Fibroblast of lung (primary cell): ENCODE results near the gene FCER2. TPM values are rescaled to one million over a fixed set of nuclear protein-coding genes. Genes with fewer than 3 reads are reported as not detected.

Source experiments
- DNase-seq, 2 donors: peaks; one replicate each; pipeline versions ENCODE4 v3.0.0 to v3.0.0-alpha.2; 2010; ENCODE audit warnings: low read depth in 2 of 2
- H2AFZ ChIP-seq: 2 replicates; pipeline ENCODE4 v1.5.1; 2012; ENCODE audit warnings: low read length, control low read depth, inconsistent platforms
- H3K27ac ChIP-seq: 2 replicates; pipeline ENCODE4 v1.5.1; 2011; ENCODE audit warnings: low read length, control low read depth; ENCODE audit not compliant: insufficient read depth
- H3K27me3 ChIP-seq: 2 replicates; pipeline ENCODE4 v1.5.1; 2011; ENCODE audit warnings: mild to moderate bottlenecking, low read length; ENCODE audit not compliant: control insufficient read depth, insufficient read depth
- H3K36me3 ChIP-seq: 2 replicates; pipeline ENCODE4 v1.5.1; 2011; ENCODE audit warnings: low read length; ENCODE audit not compliant: control insufficient read depth, insufficient read depth
- H3K4me1 ChIP-seq: 2 replicates; pipeline ENCODE4 v1.5.1; 2011; ENCODE audit warnings: low read length; ENCODE audit not compliant: control insufficient read depth, insufficient read depth; ENCODE audit errors: extremely low read depth
- H3K4me2 ChIP-seq: 2 replicates; pipeline ENCODE4 v1.5.1; 2011; ENCODE audit warnings: low read length, control low read depth; ENCODE audit not compliant: insufficient read depth; ENCODE audit errors: extremely low read depth
- H3K4me3 ChIP-seq, 4 experiments: fragments of 200-600 bp in 1 of 4; sonication (generic) in 1 of 4; replicated peaks in 1 of 4; 2 replicates each; pipeline ENCODE4 v1.5.1; 2011 to 2016; ENCODE audit warnings: low read length in 4 of 4, low read depth in 3 of 4, mild to moderate bottlenecking in 3 of 4, control low read depth in 2 of 4, inconsistent platforms in 1 of 4, mixed read lengths in 1 of 4; ENCODE audit not compliant: insufficient read depth in 1 of 4; ENCODE audit errors: control extremely low read depth in 1 of 4
- H3K79me2 ChIP-seq: 2 replicates; pipeline ENCODE4 v1.5.1; 2012; ENCODE audit warnings: mild to moderate bottlenecking, low read length, inconsistent platforms; ENCODE audit not compliant: control insufficient read depth, insufficient read depth
- H3K9ac ChIP-seq: 2 replicates; pipeline ENCODE4 v1.5.1; 2011; ENCODE audit warnings: mild to moderate bottlenecking, low read length, control low read depth; ENCODE audit not compliant: insufficient read depth
- H3K9me3 ChIP-seq: 2 replicates; pipeline ENCODE4 v1.5.1; 2012; ENCODE audit warnings: low read depth, low read length; ENCODE audit not compliant: control insufficient read depth, insufficient read depth
- H4K20me1 ChIP-seq: 2 replicates; pipeline ENCODE4 v1.5.1; 2011; ENCODE audit warnings: low read length; ENCODE audit not compliant: control insufficient read depth, insufficient read depth; ENCODE audit errors: extremely low read depth
- CTCF ChIP-seq, 2 donors: IDR thresholded peaks in 1 of 2; conservative IDR thresholded peaks in 1 of 2; 1 replicate in 1 of 2; 2 replicates in 1 of 2; pipeline ENCODE4 v1.5.1; 2011 to 2012; ENCODE audit warnings: low read length in 2 of 2, control low read depth in 1 of 2, inconsistent platforms in 1 of 2, low read depth in 1 of 2, mild to moderate bottlenecking in 1 of 2
- EZH2 ChIP-seq: IDR thresholded peaks from 2 replicates; pipeline ENCODE4 v1.5.1; 2012; ENCODE audit warnings: low read length, control low read depth, mild to moderate bottlenecking; ENCODE audit errors: missing control alignments
- polyA plus RNA-seq, 2 donors: library from polyadenylated mRNA; depleted of rRNA in 1 of 2; stranded (reverse) in 1 of 2; unstranded in 1 of 2; fragments of >200 nt; gene quantifications; 2 replicates each; pipeline ENCODE4 v1.2.1, GENCODE V29; 2011 to 2012; ENCODE audit warnings: missing spikeins in 1 of 2
- total RNA-seq: library from RNA; depleted of rRNA; stranded (reverse); fragments of >200 nt; gene quantifications from 2 replicates; pipeline ENCODE4 v1.2.1, GENCODE V29; 2014

Gene FCER2
- total and polyA plus RNA-seq, 2 donors (not counting 1 experiment from before 2014, with no cell fraction given), result not detected

DNA sequence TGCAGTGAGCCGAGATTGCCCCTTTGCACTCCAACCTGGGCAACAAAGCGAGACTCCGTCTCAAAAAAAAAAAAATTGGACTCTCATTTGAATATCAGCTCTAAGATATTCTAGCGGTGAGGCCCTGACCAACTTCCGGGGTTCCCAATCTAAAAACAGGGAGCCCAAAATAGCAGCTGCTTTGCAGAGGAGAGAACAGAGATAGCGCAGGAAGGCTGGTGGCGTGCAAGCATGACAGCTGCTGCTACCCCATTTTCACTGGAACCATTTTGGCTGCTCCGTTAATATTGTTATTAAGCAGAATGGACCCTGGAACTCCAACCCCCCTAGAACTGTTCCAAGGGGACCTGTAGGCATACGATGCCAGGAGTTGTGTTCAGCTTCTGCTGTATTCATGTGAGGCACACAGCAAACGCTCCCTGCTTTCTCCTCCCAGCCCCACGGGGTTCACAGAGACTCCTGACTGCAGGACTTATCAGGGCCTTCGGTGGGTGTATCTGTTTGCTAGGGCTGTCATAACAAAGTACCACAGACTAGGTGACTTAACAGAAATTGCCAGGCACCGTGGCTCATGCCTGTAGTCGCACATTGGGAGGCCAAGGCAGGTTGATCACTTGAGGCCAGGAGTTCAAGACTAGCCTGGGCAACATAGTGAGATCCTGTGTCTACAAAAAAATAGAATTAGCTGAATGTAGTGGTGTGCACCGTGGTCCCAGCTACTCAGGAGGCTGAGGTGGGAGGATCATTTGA is 53.5 kb downstream of the FCER2 start:
- no peak for TF ChIP-seq CTCF (conservative IDR thresholded peaks at IDR 0.05 in 1 of 2, IDR thresholded peaks at IDR 0.05 in 1 of 2; ENCODE audit: low read depth in 1 of 2, low read length in 2 of 2)
- TF ChIP-seq EZH2, result no peak
- Histone ChIP-seq H3K4me1 (peaks cover 3% of the 10 kb centered on the region), H3K9ac (no peak overlapping the region), H3K36me3 (no peaks in the 10 kb centered on the region), H3K4me3 (no peak overlapping the region), H3K4me2 (no peak overlapping the region), H4K20me1 (no peaks in the 10 kb centered on the region), H3K9me3 (no peaks in the 10 kb centered on the region), H3K27ac (no peak overlapping the region), H3K27me3 (no peaks in the 10 kb centered on the region), H2AFZ (no peak overlapping the region), H3K79me2 (no peaks in the 10 kb centered on the region)
- no peak for DNase-seq

DNA sequence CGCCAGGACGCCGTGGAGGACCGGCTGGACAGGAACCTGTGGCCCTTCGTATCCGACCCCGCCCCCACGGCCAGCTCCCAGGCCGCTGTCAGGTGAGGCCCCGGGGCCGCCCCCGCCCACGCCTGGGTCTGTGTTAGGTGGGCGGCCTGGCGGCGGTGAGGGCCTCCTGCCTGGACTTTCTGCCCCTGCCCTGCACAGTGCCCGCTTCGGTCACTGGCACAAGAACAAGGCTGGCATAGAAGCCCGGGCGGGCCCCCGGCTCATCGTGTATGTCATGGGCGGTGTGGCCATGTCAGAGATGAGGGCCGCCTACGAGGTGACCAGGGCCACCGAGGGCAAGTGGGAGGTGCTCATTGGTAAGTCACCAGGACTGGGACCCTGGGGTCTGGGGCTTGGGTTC is 54.8 kb downstream of the FCER2 start:
- H4K20me1 ChIP-seq, result no peaks in the 10 kb centered on the region
- peaks cover under 1% of the 10 kb centered on the region for H3K4me1 ChIP-seq
- no peak overlapping the region for H3K4me2 ChIP-seq
- H2AFZ ChIP-seq, result no peak overlapping the region
- no peaks in the 10 kb centered on the region for H3K36me3 ChIP-seq
- DNase-seq, result no peak
- no peaks in the 10 kb centered on the region for H3K9me3 ChIP-seq
- no peaks in the 10 kb centered on the region for H3K79me2 ChIP-seq
- H3K27me3 ChIP-seq, result no peaks in the 10 kb centered on the region
- no peak overlapping the region for H3K27ac ChIP-seq
- no peak overlapping the region for H3K9ac ChIP-seq
- no peak overlapping the region for H3K4me3 ChIP-seq
- TF ChIP-seq CTCF (conservative IDR thresholded peaks at IDR 0.05 in 1 of 2, IDR thresholded peaks at IDR 0.05 in 1 of 2; ENCODE audit: low read depth in 1 of 2, low read length in 2 of 2), result no peak
- TF ChIP-seq EZH2, result no peak

DNA sequence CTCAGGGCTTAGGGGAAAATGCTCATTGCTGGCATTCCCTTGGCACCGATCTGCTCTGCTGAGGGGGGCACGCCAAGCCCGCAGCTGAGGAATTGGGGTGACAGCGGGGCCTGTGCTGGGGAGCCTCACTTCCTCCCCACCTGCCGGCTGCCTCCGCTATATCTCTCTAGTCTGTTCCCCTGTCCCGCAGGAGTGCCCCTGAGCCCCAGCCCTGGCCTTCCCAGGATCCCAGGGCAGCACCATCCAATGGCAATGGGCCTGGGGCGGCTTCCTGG is 55.6 kb downstream of the FCER2 start:
- Histone ChIP-seq H3K9me3 (no peaks in the 10 kb centered on the region), H3K4me1 (no peaks in the 10 kb centered on the region), H4K20me1 (no peaks in the 10 kb centered on the region), H3K79me2 (no peaks in the 10 kb centered on the region), H3K27me3 (no peaks in the 10 kb centered on the region), H2AFZ (no peak overlapping the region), H3K27ac (no peak overlapping the region), H3K36me3 (no peaks in the 10 kb centered on the region), H3K4me3 (no peak overlapping the region), H3K4me2 (no peak overlapping the region), H3K9ac (no peak overlapping the region)
- TF ChIP-seq CTCF (conservative IDR thresholded peaks at IDR 0.05 in 1 of 2, IDR thresholded peaks at IDR 0.05 in 1 of 2; ENCODE audit: low read depth in 1 of 2, low read length in 2 of 2) (no peak), EZH2 (no peak)
- DNase-seq, result no peak
